Stimulated activated CD8-positive, alpha-beta memory T cell treated with anti-CD3 and anti-CD28 coated beads, Interleukin-12 subunit alpha, Interleukin-12 subunit beta, amount 100 ng/mL, for 1 hour (primary cell): ENCODE data around the gene POT1.

Experiments
- DNase-seq: peaks from one replicate; pipeline ENCODE4 v3.0.0-alpha.2; 2020; ENCODE audit warnings: low read depth

The POT1 gene

DNA sequence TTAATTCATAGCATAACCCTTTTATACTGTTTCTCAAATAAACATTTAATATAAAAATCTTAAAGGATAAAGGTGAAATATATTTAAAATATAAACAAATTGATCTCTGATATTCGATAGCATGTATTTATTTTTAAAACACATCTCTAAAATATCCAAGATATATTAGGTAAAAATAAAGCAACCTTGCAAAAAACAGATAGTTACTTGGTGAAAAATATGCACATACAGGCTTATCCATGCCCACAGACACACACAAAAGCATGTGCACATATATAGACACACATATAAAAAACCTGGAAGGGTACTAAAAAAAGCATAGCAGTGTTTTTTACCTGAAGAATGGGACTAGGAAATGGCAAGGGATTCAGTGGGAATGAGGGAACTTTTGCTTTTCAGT is 19.8 kb downstream of the POT1 start:
- DNase-seq = no peak

GRCh38 chr7:124908259-124908658 is 21.4 kb downstream of the POT1 start:
- no peak for DNase-seq

DNA sequence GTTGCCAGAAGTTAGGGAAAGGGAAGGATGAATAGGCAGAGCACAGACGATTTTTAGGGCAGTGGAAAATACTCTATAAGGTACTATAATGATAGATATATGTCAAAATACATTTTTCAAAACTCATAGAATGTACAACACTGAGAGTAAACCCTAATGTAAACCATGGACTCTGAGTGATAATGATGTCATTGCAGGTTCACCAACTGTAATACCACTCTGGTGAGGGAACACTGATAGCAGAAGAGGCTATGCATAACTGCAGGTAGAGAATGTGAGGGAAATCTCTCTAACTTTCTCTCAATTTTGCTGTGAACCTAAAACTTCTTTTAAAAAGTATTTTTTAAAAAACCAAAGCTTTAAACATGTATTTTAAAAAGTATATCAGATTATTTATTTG is 22.1 kb downstream of the POT1 start:
- no peak for DNase-seq

GRCh38 chr7:124898531-124898930 is 31.1 kb downstream of the POT1 start:
- no peak for DNase-seq

- no peak for DNase-seq
Observed at GRCh38 chr7:124896001-124896400, 33.6 kb downstream of the POT1 start.

- DNase-seq = no peak
Observed at GRCh38 chr7:124893140-124893827, 36.3 kb downstream of the POT1 start.

- DNase-seq = no peak
Observed at GRCh38 chr7:124887247-124887646, 42.4 kb downstream of the POT1 start.

DNA sequence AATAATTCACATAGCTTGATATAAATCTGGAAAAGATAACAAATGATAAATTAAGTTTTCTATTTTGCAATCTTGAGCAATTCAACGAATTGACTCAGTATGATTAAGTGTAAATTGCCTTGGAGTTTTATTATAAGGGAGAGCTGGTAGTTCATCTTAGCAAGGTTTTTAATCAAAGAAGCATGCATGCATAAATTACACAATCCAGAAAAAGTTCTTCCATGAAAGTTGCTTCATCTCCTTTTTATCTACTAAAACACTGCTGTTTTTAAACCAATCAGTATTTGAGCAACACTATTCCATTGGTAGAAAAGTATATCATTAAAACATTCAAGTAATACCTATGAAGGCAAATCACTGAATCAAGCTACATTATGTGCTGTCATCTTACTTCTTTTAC is 47.6 kb downstream of the POT1 start:
- no peak for DNase-seq

DNA sequence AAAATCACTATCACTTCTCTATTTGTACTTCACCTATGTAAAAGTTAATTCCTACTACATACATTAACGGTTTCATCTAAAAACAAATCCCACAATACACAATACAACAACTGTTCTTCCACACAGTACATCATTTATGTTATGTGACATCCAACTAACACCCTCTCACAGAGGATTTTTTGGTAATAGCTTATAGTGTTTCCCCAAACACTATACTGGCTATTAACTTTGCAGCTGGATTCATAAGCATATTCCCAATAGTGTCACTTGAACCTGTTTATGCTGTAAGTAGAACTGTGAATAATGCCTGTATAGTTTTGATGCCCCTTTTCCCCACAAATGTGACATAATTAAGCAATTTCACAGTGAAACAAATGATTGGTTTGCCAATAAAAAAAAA is 49.9 kb downstream of the POT1 start:
- DNase-seq = no peak

GRCh38 chr7:124879103-124879502 is 50.5 kb downstream of the POT1 start:
- no peak for DNase-seq

DNA sequence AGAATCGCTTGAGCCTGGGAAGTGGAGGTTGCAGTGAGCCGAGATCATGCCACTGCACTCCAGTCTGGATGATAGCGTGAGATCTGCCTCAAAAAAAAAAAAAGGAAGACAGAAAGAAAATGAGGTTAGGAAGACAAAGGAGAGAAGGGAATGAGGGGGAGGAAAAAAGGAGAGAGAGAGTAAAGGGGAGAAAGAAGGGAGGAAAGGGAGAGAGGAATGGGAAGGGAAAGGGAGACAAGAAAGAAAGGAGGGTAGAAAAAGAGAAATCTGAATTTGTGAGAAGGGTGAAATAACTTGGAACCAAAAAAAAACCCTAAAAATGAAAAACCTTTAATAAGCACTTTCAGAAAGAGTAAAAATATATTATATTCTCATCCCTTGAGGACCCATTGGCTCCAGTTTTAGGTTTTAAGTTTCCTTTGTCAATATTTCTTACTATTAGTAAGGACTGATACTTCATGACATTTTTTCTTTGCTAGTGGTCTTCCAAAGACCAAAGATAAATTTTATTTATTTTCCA is 54.9 kb downstream of the POT1 start:
- DNase-seq = no peak

- DNase-seq = no peak
Observed at GRCh38 chr7:124857672-124858235, 71.9 kb downstream of the POT1 start.

DNA sequence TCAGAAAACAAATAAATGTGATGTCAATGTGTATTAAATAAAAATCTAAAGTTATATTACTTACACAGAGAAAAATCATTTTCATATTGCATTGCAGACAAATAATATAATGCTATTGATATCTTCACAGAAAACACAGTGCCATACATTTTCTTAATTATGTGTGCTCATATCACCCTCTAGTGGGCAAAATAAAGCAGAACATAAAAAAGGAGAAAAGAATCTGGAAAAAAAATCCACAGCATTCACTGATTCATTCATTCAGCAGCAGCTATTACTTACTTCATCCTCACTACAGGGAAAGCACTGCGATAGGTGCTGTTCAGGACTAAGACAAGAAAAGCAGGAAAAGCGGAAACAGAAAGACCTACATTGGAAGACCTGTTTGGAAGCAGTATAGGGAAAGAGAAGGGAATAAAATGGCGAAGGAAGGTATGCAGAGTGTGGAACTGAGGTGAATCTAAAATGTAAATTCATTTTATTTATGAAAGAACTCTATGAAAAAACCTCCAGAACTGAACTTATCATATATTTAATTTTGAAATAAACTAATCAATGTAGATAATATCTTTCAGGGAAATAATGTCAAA is 73.2 kb downstream of the POT1 start:
- no peak for DNase-seq

DNA sequence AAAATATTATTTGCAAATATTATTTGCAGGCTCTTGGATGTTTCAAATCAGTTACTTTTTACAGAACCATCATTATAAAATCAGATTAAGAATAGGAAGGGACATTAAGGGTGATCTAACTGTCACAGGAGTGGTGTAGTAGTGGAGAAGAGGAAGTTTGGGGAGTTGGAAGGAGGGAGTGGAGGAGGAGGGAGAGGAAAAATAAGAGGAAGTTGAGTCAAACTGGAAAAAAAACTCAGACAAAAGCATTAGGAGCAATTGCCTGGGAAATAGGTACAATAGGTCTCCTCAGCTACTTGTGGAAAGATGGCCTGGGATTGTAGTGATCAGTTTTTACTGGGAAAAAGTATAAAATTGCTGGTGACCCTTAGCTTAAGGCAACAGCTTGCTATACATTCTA is 86.3 kb downstream of the POT1 start:
- no peak for DNase-seq

DNA sequence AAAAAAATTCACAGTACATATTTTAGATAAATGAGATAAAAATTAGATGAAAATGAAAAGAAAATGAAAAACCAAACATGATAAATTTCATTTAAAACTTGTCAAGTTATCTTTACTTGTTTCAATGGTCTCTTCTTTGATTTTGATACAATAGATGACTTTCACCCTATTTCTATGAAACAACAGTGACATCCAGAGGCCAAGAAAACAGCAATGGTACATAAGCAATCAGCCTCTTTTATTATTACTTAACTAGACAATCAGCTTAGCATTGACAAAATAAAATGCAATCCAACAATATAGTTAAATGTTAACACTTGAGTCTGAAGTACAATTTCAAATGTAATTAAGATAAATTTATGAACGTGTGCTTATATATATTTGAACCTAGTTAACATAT is 89.2 kb downstream of the POT1 start:
- DNase-seq = no peak

GRCh38 chr7:124839687-124840086 is 89.9 kb downstream of the POT1 start:
- DNase-seq = no peak

- no peak for DNase-seq
Observed at GRCh38 chr7:124836173-124836572, 93.5 kb downstream of the POT1 start.

- no peak for DNase-seq
Observed at GRCh38 chr7:124818807-124819206, 110.8 kb downstream of the POT1 start.

DNA sequence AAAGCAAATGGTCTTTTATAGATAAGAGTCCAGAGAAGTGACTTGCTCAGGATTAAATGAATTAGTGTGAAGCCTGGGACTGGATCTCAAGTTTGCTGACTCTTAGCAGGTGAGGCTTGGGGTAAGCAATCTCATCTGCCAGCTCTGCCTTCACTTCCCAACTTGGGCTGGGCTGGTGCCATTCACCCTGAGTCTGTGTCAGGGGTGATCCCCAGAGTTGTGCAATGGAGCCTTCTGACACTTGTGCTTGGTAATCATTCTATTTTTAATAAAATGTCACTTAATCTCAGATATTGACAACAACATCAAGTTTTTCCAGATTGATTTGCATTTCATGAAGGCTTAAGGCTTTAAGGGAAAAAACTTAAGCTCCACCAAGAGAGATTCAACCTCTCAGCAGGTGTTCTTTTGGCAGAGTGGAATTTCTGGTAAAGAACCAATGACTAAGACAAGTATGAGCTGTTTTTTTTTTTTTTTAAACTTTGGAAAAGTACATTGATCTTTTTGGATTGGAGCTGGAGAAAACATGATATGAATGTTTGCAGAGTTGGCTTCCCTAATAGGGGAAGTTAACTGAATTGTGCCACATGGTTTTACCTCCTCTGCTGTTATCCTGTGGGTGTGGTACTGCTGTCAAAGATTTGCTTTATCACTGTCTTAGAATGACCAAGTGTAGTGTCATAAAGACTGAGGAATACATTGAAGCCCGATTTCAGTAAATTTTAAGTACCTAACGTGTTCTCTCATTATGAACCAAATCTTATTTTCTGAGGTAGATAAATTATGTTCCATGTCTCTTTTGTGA is 115.4 kb downstream of the POT1 start:
- DNase-seq = no peak

DNA sequence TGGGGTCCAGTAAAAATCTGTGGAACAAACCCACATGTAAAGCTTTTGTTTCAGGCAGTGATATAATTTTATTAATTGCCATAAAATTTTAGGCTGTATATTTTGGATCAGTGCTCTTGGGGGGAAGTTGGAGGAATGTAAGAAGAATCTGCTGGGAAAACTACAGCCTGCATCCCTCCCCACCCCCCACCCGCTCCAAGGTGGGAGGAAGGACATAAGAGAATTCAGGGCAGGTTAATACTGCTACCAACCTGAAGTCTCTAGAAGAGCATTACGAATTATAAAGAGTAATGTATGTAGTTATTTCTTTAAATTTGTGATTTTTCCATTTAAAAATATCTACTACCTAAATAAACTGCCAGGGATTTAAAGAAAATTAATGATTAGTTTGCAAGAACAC is 116.9 kb downstream of the POT1 start:
- no peak for DNase-seq

- DNase-seq = no peak
Observed at GRCh38 chr7:124811341-124811740, 118.3 kb downstream of the POT1 start.

DNA sequence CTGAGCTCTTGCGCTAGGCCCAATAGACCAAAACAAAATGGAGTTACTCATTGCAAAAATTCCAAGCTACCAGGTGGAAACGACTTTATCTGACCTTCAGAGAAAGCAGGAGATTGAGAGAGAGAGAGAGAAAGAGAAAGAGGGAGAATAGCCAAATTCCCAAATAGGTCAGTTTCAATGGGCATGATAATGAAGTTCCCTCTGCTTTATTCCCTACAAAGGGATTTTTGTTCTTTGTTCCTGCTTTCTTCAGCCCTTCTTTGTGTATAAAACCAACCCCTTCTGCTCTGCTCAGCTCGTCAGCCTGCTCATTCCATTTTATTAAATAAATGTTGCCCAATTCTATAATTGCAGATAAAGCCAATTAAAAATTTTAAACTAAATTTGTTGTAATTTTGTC is 119.0 kb downstream of the POT1 start:
- DNase-seq = no peak

- DNase-seq = no peak
Observed at GRCh38 chr7:124808206-124808605, 121.4 kb downstream of the POT1 start.
